ENCODE data around the gene PABPC3.

Gene PABPC3

GRCh38 chr13:25111585-25111956 lies 15.6 kb downstream of the PABPC3 start:
- DNase-seq, result no peak

GRCh38 chr13:25112695-25113255 lies 16.8 kb downstream of the PABPC3 start:
- no peak for DNase-seq

GRCh38 chr13:25114220-25114619 lies 18.3 kb downstream of the PABPC3 start:
- peak; percentile 52 for DNase-seq

- no peak for DNase-seq
Measured at GRCh38 chr13:25116044-25116443, 20.1 kb downstream of the PABPC3 start.

GRCh38 chr13:25117312-25117711 lies 21.4 kb downstream of the PABPC3 start:
- DNase-seq, result no peak

- no peak for DNase-seq
Measured at GRCh38 chr13:25118378-25118905, 22.5 kb downstream of the PABPC3 start.

GRCh38 chr13:25130944-25131343 lies 35.0 kb downstream of the PABPC3 start:
- DNase-seq, result no peak

GRCh38 chr13:25131881-25132420 lies 36.0 kb downstream of the PABPC3 start:
- no peak for DNase-seq

GRCh38 chr13:25132751-25133390 lies 36.9 kb downstream of the PABPC3 start:
- no peak for DNase-seq

GRCh38 chr13:25135896-25136295 lies 40.0 kb downstream of the PABPC3 start:
- DNase-seq, result no peak

- no peak for DNase-seq
Measured at GRCh38 chr13:25136880-25137787, 41.2 kb downstream of the PABPC3 start.

GRCh38 chr13:25137788-25138115 lies 41.8 kb downstream of the PABPC3 start:
- DNase-seq, result no peak

- no peak for DNase-seq
Measured at GRCh38 chr13:25141042-25141441, 45.1 kb downstream of the PABPC3 start.

- no peak for DNase-seq
Measured at GRCh38 chr13:25143706-25144105, 47.8 kb downstream of the PABPC3 start.

GRCh38 chr13:25147638-25148401 lies 51.9 kb downstream of the PABPC3 start:
- DNase-seq, result no peak

- no peak for DNase-seq
Measured at GRCh38 chr13:25148402-25148771, 52.5 kb downstream of the PABPC3 start.
